Measurements from ENCODE around the gene GAL3ST2.
"Not testable (repeated sequence)": the region's sequence is repeated elsewhere in the genome, so short reads cannot be mapped to it uniquely, and the experiment has no call there.

GAL3ST2 gene

GRCh38 chr2:241798631-241799521, 22.3 kb downstream of the GAL3ST2 start:
- Histone ChIP-seq H3K4me2 (ENCODE audit: low read depth, low read length) (no peak overlapping the region), H3K9me2 (replicated peaks; ENCODE audit: insufficient read depth, low read length) (no peaks in the 10 kb centered on the region), H3K27ac (ENCODE audit: low read length) (no peak overlapping the region), H3K79me2 (ENCODE audit: low read length) (no peaks in the 10 kb centered on the region), H3K27me3 (replicated peaks; ENCODE audit: insufficient read depth, low read length) (peaks cover 33% of the 10 kb centered on the region), H3K9me3 (replicated peaks; ENCODE audit: insufficient read depth, low read length) (no peaks in the 10 kb centered on the region), H3K4me3 (ENCODE audit: low read length) (no peak overlapping the region), H3F3A (ENCODE audit: insufficient read depth, low read length) (no peaks in the 10 kb centered on the region), H3K36me3 (replicated peaks; ENCODE audit: insufficient read depth, low read length) (no peaks in the 10 kb centered on the region), H2AFZ (ENCODE audit: low read length) (no peak overlapping the region), H3K4me1 (ENCODE audit: low read length) (no peaks in the 10 kb centered on the region), H4K20me1 (ENCODE audit: insufficient read depth, low read length) (no peaks in the 10 kb centered on the region), H3K9ac (ENCODE audit: low read length) (no peak overlapping the region)
- DNase-seq = no peak
- no peak for TF ChIP-seq EZH2phosphoT487 (IDR thresholded peaks at IDR 0.05; ENCODE audit: low read length)
- TF ChIP-seq, protein P1, sequence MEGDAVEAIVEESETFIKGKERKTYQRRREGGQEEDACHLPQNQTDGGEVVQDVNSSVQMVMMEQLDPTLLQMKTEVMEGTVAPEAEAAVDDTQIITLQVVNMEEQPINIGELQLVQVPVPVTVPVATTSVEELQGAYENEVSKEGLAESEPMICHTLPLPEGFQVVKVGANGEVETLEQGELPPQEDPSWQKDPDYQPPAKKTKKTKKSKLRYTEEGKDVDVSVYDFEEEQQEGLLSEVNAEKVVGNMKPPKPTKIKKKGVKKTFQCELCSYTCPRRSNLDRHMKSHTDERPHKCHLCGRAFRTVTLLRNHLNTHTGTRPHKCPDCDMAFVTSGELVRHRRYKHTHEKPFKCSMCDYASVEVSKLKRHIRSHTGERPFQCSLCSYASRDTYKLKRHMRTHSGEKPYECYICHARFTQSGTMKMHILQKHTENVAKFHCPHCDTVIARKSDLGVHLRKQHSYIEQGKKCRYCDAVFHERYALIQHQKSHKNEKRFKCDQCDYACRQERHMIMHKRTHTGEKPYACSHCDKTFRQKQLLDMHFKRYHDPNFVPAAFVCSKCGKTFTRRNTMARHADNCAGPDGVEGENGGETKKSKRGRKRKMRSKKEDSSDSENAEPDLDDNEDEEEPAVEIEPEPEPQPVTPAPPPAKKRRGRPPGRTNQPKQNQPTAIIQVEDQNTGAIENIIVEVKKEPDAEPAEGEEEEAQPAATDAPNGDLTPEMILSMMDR (IDR thresholded peaks at IDR 0.05; ENCODE audit: low read length) = no peak
- TF ChIP-seq EZH2 (optimal IDR thresholded peaks at IDR 0.05; ENCODE audit: low read depth, low read length) = no peak

GRCh38 chr2:241799522-241800197, 23.0 kb downstream of the GAL3ST2 start:
- H3K9ac ChIP-seq (ENCODE audit: low read length) = no peak overlapping the region
- TF ChIP-seq EZH2 (optimal IDR thresholded peaks at IDR 0.05; ENCODE audit: low read depth, low read length) = no peak
- TF ChIP-seq, protein P1 (IDR thresholded peaks at IDR 0.05; ENCODE audit: low read length) = no peak
- no peak for TF ChIP-seq EZH2phosphoT487 (IDR thresholded peaks at IDR 0.05; ENCODE audit: low read length)
- no peak overlapping the region for H3K4me2 ChIP-seq (ENCODE audit: low read depth, low read length)
- no peaks in the 10 kb centered on the region for H3K9me2 ChIP-seq (replicated peaks; ENCODE audit: insufficient read depth, low read length)
- H4K20me1 ChIP-seq (ENCODE audit: insufficient read depth, low read length) = no peaks in the 10 kb centered on the region
- H3K36me3 ChIP-seq (replicated peaks; ENCODE audit: insufficient read depth, low read length) = no peaks in the 10 kb centered on the region
- no peak overlapping the region for H3K4me3 ChIP-seq (ENCODE audit: low read length)
- H3K9me3 ChIP-seq (replicated peaks; ENCODE audit: insufficient read depth, low read length) = no peaks in the 10 kb centered on the region
- no peaks in the 10 kb centered on the region for H3K4me1 ChIP-seq (ENCODE audit: low read length)
- H3K27me3 ChIP-seq (replicated peaks; ENCODE audit: insufficient read depth, low read length) = peaks cover 41% of the 10 kb centered on the region
- DNase-seq = no peak
- H3K79me2 ChIP-seq (ENCODE audit: low read length) = no peaks in the 10 kb centered on the region
- H3K27ac ChIP-seq (ENCODE audit: low read length) = no peak overlapping the region
- H2AFZ ChIP-seq (ENCODE audit: low read length) = no peak overlapping the region
- no peaks in the 10 kb centered on the region for H3F3A ChIP-seq (ENCODE audit: insufficient read depth, low read length)

GRCh38 chr2:241800198-241800903, 23.7 kb downstream of the GAL3ST2 start:
- H3F3A ChIP-seq (ENCODE audit: insufficient read depth, low read length); H3K36me3 ChIP-seq (replicated peaks; ENCODE audit: insufficient read depth, low read length); H3K4me3 ChIP-seq (ENCODE audit: low read length); H3K4me2 ChIP-seq (ENCODE audit: low read depth, low read length); H2AFZ ChIP-seq (ENCODE audit: low read length); H3K9me2 ChIP-seq (replicated peaks; ENCODE audit: insufficient read depth, low read length); H3K27ac ChIP-seq (ENCODE audit: low read length); H3K4me1 ChIP-seq (ENCODE audit: low read length); H3K9me3 ChIP-seq (replicated peaks; ENCODE audit: insufficient read depth, low read length); H4K20me1 ChIP-seq (ENCODE audit: insufficient read depth, low read length); H3K9ac ChIP-seq (ENCODE audit: low read length); DNase-seq; H3K79me2 ChIP-seq (ENCODE audit: low read length): not testable (repeated sequence)
- H3K27me3 ChIP-seq (replicated peaks; ENCODE audit: insufficient read depth, low read length) = peaks cover 42% of the 10 kb centered on the region
